GM21528 (cell line): ENCODE results near the gene ITGB5.

Experiments
- ATAC-seq: cut with Tn5 transposase; IDR thresholded peaks from one replicate; pipeline ENCODE4 v1.9.1; 2021; ENCODE audit warnings: mild to moderate bottlenecking, moderate library complexity; ENCODE audit not compliant: unreplicated experiment, low FRiP score

The ITGB5 gene

GRCh38 chr3:124862006-124862405, 25.2 kb downstream of the ITGB5 start:
- no peak for ATAC-seq

GRCh38 chr3:124861041-124861440, 26.1 kb downstream of the ITGB5 start:
- ATAC-seq = no peak

- no peak for ATAC-seq
These were observed 26.6 kb downstream of the ITGB5 start for GRCh38 chr3:124860599-124860998.

- ATAC-seq = no peak
These were observed 28.1 kb downstream of the ITGB5 start for GRCh38 chr3:124859025-124859424.

- ATAC-seq = no peak
These were observed 28.9 kb downstream of the ITGB5 start for GRCh38 chr3:124858275-124858674.

DNA sequence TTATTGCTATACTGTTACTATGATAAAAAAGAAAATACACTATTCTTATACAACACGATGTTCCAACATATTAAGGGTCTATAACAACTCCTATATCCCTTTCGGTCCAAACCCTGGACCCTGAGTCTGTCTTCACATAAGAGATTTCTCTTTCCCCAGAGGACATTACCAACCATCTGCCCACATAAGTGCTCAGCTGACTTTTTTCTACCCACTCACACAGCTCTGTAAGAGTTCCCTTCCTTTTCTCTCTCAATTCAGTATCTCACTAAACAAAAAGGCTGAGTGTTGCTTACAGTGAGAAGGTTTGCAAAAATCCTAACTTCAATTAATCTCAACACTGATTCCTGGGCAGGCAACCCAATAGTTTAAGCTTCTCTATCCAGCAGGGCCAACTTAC, 30.5 kb downstream of the ITGB5 start:
- ATAC-seq = no peak

DNA sequence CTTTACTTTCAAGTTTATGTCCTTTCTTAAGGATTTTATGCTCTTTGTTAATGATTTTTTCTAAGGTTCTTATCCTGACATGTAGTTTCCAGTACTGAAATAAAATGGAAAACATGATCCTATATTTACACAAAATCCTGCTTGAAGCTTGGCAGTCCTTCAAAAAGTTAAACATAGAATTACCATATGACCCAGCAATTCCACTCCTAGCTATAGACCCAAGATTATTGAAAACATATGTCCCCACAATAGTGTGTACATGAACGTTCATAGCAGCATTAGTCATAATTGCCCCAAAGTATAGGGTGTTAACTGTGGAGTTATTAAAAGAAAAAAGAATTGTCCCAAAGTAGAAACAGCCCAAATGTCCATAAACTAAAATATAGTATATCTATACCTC, 33.2 kb downstream of the ITGB5 start:
- ATAC-seq = no peak

GRCh38 chr3:124853446-124853845, 33.7 kb downstream of the ITGB5 start:
- ATAC-seq = no peak

DNA sequence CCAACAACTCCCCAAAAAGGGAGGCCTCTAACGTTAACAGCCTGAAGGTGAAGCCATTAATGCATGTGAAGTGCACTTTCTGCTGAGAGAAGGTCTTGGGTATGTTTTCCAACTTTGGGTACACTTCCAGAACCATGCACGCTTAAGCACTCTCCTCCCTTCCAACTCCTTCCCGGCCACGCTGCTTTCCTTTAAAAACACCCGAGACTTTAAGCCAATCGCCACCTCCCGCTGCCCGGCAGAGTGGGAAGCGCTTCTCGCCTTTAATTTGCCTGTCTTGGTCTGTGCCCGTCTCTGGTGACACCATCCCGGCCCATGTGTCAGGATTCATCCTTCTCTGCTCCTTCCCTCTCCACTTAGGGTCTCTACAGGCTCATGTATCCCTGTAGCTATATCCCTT, 35.3 kb downstream of the ITGB5 start:
- no peak for ATAC-seq

GRCh38 chr3:124851136-124851535, 36.0 kb downstream of the ITGB5 start:
- ATAC-seq = no peak

- no peak for ATAC-seq
These were observed 36.5 kb downstream of the ITGB5 start for GRCh38 chr3:124850633-124851032.

GRCh38 chr3:124850212-124850611, 37.0 kb downstream of the ITGB5 start:
- no peak for ATAC-seq

DNA sequence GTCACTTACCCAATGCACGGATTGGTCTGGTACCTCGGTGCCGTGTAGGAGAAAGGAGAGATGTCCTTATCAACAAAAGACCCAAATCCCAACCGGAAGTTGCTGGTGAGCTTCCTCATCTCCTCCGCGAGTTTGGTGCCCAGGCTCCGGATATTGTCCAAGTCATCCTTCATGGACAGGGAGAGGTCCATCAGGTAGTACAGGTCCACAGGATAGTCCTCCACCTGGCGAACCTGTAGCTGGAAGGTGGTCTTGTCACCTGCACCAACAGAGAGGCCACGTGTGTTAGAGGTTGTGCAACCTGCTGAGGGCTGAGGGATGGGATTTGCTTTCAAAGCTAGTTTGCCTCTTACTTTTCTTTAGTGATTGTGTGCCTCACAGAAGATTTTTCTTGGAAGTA, 38.9 kb downstream of the ITGB5 start:
- no peak for ATAC-seq

DNA sequence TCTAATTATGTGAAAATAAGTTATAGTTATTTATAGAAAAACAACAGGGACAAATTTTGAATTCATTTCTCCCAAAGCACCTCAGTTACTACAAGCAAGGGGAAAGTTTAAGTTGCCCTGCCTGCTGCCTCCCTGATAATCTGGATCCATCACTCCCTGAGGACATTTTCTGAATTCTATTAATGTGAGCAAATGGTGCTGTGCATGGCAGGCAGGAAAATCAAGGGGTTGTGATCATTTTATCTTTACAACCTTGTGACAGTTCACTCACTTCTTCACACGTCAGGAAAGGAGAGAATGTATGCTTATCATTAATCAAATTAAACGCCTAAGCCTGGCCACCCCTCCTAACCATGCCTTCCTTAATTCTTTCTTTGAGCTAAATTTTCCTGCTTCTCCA, 39.3 kb downstream of the ITGB5 start:
- ATAC-seq = no peak

DNA sequence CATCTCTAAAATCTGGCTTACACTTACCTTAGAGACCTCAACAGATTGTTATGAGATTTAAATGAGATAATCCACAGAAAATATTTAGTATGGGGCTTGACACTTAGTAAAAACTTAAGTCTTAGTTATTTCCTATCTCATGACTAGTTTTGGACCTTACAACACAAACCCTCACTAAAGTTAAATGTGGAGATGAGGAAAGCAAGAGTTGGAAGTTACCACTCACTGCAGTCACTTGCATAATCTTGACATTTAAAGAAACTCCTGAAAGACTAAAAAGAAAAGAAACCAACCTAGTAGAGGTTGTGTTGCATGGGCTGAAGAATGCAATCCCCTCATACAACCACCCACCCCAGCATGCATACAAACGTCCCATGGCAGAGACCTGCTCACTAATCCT, 40.1 kb downstream of the ITGB5 start:
- no peak for ATAC-seq

- no peak for ATAC-seq
These were observed 41.0 kb downstream of the ITGB5 start for GRCh38 chr3:124846189-124846588.

DNA sequence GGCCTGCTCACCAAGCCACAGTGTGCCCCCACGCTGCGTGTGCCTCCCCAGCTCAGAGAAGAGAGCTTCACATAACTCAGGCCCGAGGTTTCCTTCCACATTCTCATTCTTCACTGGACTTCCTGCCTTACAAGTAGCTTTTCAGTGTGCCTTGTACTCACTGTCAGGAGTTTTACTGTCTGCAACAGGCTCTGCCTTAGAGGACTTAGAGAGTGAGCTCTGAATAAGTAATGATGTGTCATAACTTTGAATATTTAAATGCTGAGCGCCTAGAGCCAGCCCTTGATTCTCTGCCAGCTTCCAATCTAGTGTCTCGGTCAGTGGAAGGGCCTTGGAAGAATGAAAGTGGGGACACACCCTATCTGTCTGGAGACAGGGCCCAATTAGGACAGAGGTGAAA, 41.8 kb downstream of the ITGB5 start:
- no peak for ATAC-seq

DNA sequence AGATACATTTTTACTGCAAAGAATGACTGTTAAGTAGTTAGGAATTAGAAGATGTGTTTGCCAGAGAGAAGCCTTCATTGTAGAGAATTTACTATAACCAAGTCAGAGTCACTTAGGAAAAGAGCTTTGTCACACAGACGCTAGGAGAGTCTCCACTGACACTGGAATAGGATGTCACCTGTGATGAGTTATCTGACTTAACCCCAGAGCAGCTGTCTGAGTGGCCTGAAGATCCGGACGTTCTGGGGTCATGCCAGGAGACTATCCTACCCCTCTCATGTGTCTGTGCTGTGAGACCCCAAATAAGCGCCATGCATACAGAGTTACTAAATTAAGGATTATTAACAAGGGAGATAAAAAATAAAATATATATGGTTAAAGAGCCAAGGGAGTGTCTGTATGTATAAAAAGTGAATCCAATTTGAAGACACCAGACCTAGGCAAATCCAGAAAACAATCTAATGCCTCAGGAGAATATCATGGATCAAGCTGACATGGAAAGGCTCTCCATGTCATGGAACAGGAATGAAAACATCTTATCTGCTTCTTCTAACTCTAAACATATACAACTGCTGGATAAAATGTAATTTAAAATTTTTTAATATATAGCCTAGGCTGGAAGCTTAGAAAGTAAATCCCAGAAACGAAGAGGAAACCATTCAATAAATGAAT, 43.5 kb downstream of the ITGB5 start:
- no peak for ATAC-seq

- ATAC-seq = no peak
These were observed 44.1 kb downstream of the ITGB5 start for GRCh38 chr3:124843047-124843446.

DNA sequence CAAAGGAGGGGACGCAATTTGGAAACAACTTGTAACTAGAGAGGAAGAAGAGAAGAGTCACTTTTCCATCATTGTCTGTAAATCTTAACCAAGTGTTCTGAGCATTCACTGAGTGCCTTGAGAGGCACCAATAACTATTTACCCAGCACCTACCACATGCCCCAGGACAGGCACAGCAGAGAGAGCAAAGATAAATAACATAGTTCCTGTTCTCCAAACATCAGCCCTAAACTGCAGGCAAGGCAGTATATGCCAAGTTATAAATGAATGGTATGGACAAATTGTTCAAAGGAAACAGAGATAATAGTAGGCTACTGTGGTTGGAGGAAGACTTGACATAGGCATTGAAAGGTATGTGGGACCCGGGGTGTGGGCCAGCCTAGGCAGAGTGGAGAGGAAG, 45.6 kb downstream of the ITGB5 start:
- ATAC-seq = no peak

DNA sequence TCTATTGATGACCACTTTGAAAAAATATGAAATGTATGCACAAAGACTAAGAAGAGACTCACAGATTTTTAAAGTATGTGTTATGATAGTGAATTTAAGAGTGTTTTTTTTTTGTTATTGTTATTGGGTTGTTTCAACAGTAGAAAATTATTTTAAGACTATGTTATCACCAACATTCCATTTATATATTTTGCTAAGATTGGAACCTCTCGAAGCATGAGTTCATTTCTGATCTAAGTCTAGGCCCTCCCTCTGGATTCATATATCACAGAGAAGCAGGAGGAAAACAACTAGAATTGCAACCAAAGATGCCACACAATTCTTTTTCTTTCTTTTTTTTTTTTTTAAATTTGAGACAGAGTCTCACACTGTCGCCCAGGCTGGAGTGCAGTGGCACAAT, 46.8 kb downstream of the ITGB5 start:
- no peak for ATAC-seq

DNA sequence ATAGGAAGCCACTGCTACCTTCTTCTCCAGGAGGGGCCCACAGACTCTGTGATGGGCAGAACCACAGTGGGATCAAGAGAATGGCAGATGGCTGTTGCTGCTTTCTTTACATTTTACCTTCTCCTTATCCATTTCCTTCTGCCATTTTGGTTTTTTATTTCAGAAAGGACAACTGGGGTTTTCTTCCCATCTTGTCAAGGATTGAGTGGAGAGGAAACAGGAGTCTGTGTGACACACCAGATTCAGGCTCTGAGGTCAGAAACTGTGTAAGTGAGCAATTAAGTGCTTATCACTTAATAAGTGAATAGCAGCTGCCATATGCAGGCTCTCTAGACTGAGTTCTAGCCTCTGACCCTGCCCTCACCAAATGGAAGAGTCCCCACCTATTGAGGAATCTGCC, 47.3 kb downstream of the ITGB5 start:
- no peak for ATAC-seq

- ATAC-seq = no peak
These were observed 48.2 kb downstream of the ITGB5 start for GRCh38 chr3:124838963-124839362.
